Stomach (tissue), 9 donors: Measurements from ENCODE around the gene PGPEP1. TPM values are rescaled to one million over a fixed set of nuclear protein-coding genes. Genes with fewer than 3 reads are reported as not detected.
A peak's percentile ranks its signal among the peaks of the same experiment; 100 is the strongest.

Experiments used
- DNase-seq, 2 donors: peaks; one replicate each; pipeline versions ENCODE4 v3.0.0 to v3.0.0-alpha.2; 2013 to 2019
- H3K27ac ChIP-seq, 5 donors: fragments of 200-600 bp in 4 of 5; sonication (generic) in 4 of 5; one replicate each; pipeline ENCODE4 v1.5.1; 2013 to 2019; ENCODE audit warnings: mild to moderate bottlenecking in 1 of 5, moderate library complexity in 1 of 5
- H3K27me3 ChIP-seq, 3 donors: fragments of 200-600 bp; sonication (generic); one replicate each; pipeline ENCODE4 v1.5.1; 2017 to 2019; ENCODE audit warnings: mixed run types in 1 of 3
- H3K36me3 ChIP-seq, 4 donors: fragments of 200-600 bp; sonication (generic); 1 replicate in 3 of 4; 2 replicates in 1 of 4; pipeline ENCODE4 v1.5.1; 2016 to 2019
- H3K4me1 ChIP-seq, 4 donors: fragments of 200-600 bp; sonication (generic); one replicate each; pipeline ENCODE4 v1.5.1; 2016 to 2019
- H3K4me3 ChIP-seq, 4 donors: fragments of 200-600 bp; sonication (generic) in 3 of 4; one replicate each; pipeline ENCODE4 v1.5.1; 2016 to 2019; ENCODE audit warnings: mild to moderate bottlenecking in 1 of 4
- H3K9me3 ChIP-seq, 4 donors: fragments of 200-600 bp; sonication (generic); one replicate each; pipeline ENCODE4 v1.5.1; 2016 to 2019
- EP300 ChIP-seq: sonication (generic); formaldehyde crosslinking; IDR thresholded peaks from one replicate; pipeline ENCODE4 v1.6.1; 2017; ENCODE audit warnings: antibody characterized with exemption
- POLR2A ChIP-seq, 4 donors: fragments of 450-650 bp; IDR thresholded peaks; one replicate each; pipeline ENCODE4 v1.6.1; 2016; ENCODE audit warnings: antibody characterized with exemption in 4 of 4, control low read depth in 2 of 4, mild to moderate bottlenecking in 1 of 4, moderate library complexity in 1 of 4
- POLR2AphosphoS5 ChIP-seq, 3 donors: sonication (generic); formaldehyde crosslinking; IDR thresholded peaks; one replicate each; pipeline ENCODE4 v1.6.1; 2016; ENCODE audit warnings: antibody characterized with exemption in 3 of 3
- WGBS, 5 donors: extraction: QIAGEN DNeasy Blood & Tissue Kit in 3 of 5; methylation state at CpG; one replicate each; pipeline versions ENCODE4 v1.1.5 to v1.1.7; 2013 to 2018; 5-methylcytosine and 5-hydroxymethylcytosine counted together
- intact Hi-C: fragments of 100-400 bp; cut with DNase I; formaldehyde crosslinking; loops from one replicate; pipeline ENCODE4 v1.15.1; 2023; ENCODE audit warnings: low total_unique reads
- polyA plus RNA-seq, 3 donors: library from polyadenylated mRNA; stranded (reverse); fragments of 200-250 nt; gene quantifications; one replicate each; pipeline ENCODE4 v1.2.3, GENCODE V29; 2013
- total RNA-seq, 5 donors: library from RNA; depleted of rRNA; stranded (reverse); fragments of >200 nt; gene quantifications; one replicate each; pipeline versions ENCODE4 v1.1.0 to v1.2.3, GENCODE V29; 2014 to 2016
- TF ChIP-seq, protein P1 (sequence below), 7 experiments: fragments of 450-650 bp in 4 of 7; fragments of 200-600 bp in 3 of 7; sonication (generic) in 3 of 7; IDR thresholded peaks; one replicate each; pipeline ENCODE4 v1.5.1; 2016 to 2019; ENCODE audit warnings: antibody characterized with exemption in 7 of 7, control low read depth in 2 of 7, mild to moderate bottlenecking in 1 of 7
- donor health status: healthy with polysubstance abuse.
- donor health status: Bipolar disorder and iron deficiency.
- donor health status: healthy.

Gene PGPEP1
- total and polyA plus RNA-seq, 8 donors = 8.0 to 58.9 (median 26.0) TPM

DNA sequence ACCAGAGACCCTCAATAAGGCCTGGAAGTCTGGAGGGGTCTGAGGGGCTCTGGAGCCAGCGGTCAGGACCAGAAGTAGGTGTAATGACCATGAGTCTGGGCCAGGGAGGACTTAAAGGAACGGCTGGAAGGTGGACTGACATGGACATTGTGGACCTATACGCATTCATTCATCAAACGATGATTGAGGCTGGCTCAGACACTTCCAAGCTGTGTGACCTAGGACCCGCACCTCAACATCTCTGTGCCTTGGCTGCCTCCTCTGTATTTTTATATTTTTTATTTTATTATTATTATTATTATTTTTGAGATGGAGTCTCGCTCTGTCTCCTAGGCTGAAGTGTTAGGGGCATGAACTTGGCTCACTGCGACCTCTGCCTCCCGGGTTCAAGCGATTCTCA is 66.4 kb downstream of the PGPEP1 start:
- Histone ChIP-seq H3K27ac (no peak overlapping the region), H3K36me3 (no peaks in the 10 kb centered on the region), H3K4me1 (peaks cover 0 to 39% (median 7%) of the 10 kb centered on the region in 4 donors), H3K27me3 (no peaks in the 10 kb centered on the region), H3K9me3 (no peaks in the 10 kb centered on the region), H3K4me3 (no peak overlapping the region)
- WGBS, 5 donors = 90 to 95% (median 94%) methylated on average over 9 of the region's 9 CpGs
- no peak for TF ChIP-seq POLR2A (IDR thresholded peaks at IDR 0.05)
- intact Hi-C loops = no loop called here
- DNase-seq = no peak

DNA sequence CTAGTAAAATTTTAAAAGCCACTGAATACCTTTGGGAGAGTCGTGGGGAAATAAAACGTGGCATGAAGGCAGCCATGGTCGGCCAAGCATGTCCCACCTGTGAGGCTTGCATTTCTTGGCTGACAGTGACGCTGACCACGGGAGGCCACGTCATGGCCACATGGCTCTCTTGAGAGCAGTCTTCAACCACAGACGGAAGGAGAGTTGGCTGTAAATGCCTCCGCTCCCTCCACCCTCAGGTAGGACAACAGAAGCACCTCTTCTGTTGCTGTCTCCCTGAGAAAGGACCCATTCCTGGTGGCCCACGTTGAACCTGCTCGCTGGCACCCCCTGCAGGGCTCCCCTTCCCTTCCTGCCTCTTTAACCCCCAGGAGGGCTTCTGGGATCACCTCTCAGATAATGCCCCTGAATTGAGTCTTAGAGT is 67.7 kb downstream of the PGPEP1 start:
- 42 to 50% (median 45%) methylated on average over 9 to 10 of the region's 10 CpGs for WGBS, 5 donors
- intact Hi-C loops = no loop called here
- DNase-seq = peak; percentile 55 to 74
- H3K9me3 ChIP-seq = no peaks in the 10 kb centered on the region
- no peak overlapping the region for H3K27ac ChIP-seq
- H3K36me3 ChIP-seq = no peaks in the 10 kb centered on the region
- TF ChIP-seq, protein P1, sequence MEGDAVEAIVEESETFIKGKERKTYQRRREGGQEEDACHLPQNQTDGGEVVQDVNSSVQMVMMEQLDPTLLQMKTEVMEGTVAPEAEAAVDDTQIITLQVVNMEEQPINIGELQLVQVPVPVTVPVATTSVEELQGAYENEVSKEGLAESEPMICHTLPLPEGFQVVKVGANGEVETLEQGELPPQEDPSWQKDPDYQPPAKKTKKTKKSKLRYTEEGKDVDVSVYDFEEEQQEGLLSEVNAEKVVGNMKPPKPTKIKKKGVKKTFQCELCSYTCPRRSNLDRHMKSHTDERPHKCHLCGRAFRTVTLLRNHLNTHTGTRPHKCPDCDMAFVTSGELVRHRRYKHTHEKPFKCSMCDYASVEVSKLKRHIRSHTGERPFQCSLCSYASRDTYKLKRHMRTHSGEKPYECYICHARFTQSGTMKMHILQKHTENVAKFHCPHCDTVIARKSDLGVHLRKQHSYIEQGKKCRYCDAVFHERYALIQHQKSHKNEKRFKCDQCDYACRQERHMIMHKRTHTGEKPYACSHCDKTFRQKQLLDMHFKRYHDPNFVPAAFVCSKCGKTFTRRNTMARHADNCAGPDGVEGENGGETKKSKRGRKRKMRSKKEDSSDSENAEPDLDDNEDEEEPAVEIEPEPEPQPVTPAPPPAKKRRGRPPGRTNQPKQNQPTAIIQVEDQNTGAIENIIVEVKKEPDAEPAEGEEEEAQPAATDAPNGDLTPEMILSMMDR (IDR thresholded peaks at IDR 0.05) = peak in 5 of 7 experiments; percentile 13 to 64 (median 53)
- TF ChIP-seq POLR2A (IDR thresholded peaks at IDR 0.05) = no peak
- no peak overlapping the region for H3K4me3 ChIP-seq
- peaks cover 0 to 26% (median 3%) of the 10 kb centered on the region in 4 donors for H3K4me1 ChIP-seq
- H3K27me3 ChIP-seq = peaks cover 0 to 3% (median 0%) of the 10 kb centered on the region in 3 donors

GRCh38 chr19:18412610-18413239 is 72.3 kb downstream of the PGPEP1 start:
- TF ChIP-seq POLR2AphosphoS5 (IDR thresholded peaks at IDR 0.05) (no peak), EP300 (no peak), POLR2A (IDR thresholded peaks at IDR 0.05) (no peak)
- TF ChIP-seq, protein P1 (IDR thresholded peaks at IDR 0.05) = no peak
- DNase-seq = no peak
- peaks cover 36 to 55% (median 39%) of the 10 kb centered on the region in 4 donors for H3K4me1 ChIP-seq
- intact Hi-C loops = loop anchor here (5.0 kb wide), 1 partner anchor 60 kb away; no protein-coding TSS in a partner anchor
- H3K4me3 ChIP-seq = no peak overlapping the region
- H3K27ac ChIP-seq = no peak overlapping the region
- 78 to 84% (median 81%) methylated on average over 16 of the region's 16 CpGs for WGBS, 5 donors
- H3K27me3 ChIP-seq = peaks cover 0 to 29% (median 20%) of the 10 kb centered on the region in 3 donors
- H3K9me3 ChIP-seq = no peaks in the 10 kb centered on the region
- no peaks in the 10 kb centered on the region for H3K36me3 ChIP-seq

GRCh38 chr19:18414504-18415177 is 74.2 kb downstream of the PGPEP1 start:
- no peak for TF ChIP-seq POLR2AphosphoS5 (IDR thresholded peaks at IDR 0.05)
- no peak for TF ChIP-seq EP300
- TF ChIP-seq POLR2A (IDR thresholded peaks at IDR 0.05) = no peak
- TF ChIP-seq, protein P1 (IDR thresholded peaks at IDR 0.05) = no peak
- peaks cover 49 to 62% (median 53%) of the 10 kb centered on the region in 4 donors for H3K4me1 ChIP-seq
- DNase-seq = peak in 1 of 2 donors; percentile 76
- no peaks in the 10 kb centered on the region for H3K9me3 ChIP-seq
- peaks cover 0 to 38% (median 22%) of the 10 kb centered on the region in 3 donors for H3K27me3 ChIP-seq
- intact Hi-C loops = loop anchor here (5.0 kb wide), 1 partner anchor 62 kb away; no protein-coding TSS in a partner anchor
- H3K4me3 ChIP-seq = peak overlapping the region in 3 of 4 donors; percentile 22 to 31 (median 23)
- WGBS, 5 donors = 11 to 29% (median 19%) methylated on average over 10 to 11 of the region's 11 CpGs
- H3K36me3 ChIP-seq = no peaks in the 10 kb centered on the region
- H3K27ac ChIP-seq = peak overlapping the region; percentile 68 to 95 (median 90)
